ENCODE measurements around the gene RPL26.
"Not testable (repeated sequence)": the region's sequence is repeated elsewhere in the genome, so short reads cannot be mapped to it uniquely, and the experiment has no call there.

Gene RPL26

GRCh38 chr17:8401107-8401506 is 18.1 kb upstream of the RPL26 start:
- Histone ChIP-seq H3K4me3 (ENCODE audit: low read length) (no peak overlapping the region), H3K4me2 (ENCODE audit: low read depth, low read length) (no peak overlapping the region), H3K4me1 (ENCODE audit: low read length) (no peaks in the 10 kb centered on the region), H2AFZ (ENCODE audit: low read length) (no peak overlapping the region), H3F3A (ENCODE audit: insufficient read depth, low read length) (no peaks in the 10 kb centered on the region), H3K36me3 (replicated peaks; ENCODE audit: insufficient read depth, low read length) (no peaks in the 10 kb centered on the region), H3K27me3 (replicated peaks; ENCODE audit: insufficient read depth, low read length) (peaks cover 14% of the 10 kb centered on the region), H4K20me1 (ENCODE audit: insufficient read depth, low read length) (no peaks in the 10 kb centered on the region), H3K9ac (ENCODE audit: low read length) (no peak overlapping the region), H3K9me3 (replicated peaks; ENCODE audit: insufficient read depth, low read length) (no peaks in the 10 kb centered on the region), H3K9me2 (replicated peaks; ENCODE audit: insufficient read depth, low read length) (no peaks in the 10 kb centered on the region), H3K79me2 (ENCODE audit: low read length) (no peaks in the 10 kb centered on the region), H3K27ac (ENCODE audit: low read length) (no peak overlapping the region)
- TF ChIP-seq EZH2phosphoT487 (IDR thresholded peaks at IDR 0.05; ENCODE audit: low read length) (no peak), CTCF (IDR thresholded peaks at IDR 0.05; ENCODE audit: low read length) (no peak), EZH2 (optimal IDR thresholded peaks at IDR 0.05; ENCODE audit: low read depth, low read length) (no peak)
- no peak for DNase-seq

GRCh38 chr17:8398980-8399379 is 16.0 kb upstream of the RPL26 start:
- no peak for DNase-seq

GRCh38 chr17:8397636-8398035 is 14.6 kb upstream of the RPL26 start, which contains the start of gene RNF222:
RNF222 (minus strand) TSS chr17:8397827; CDS start chr17:8393461, 4,366 bp downstream.
- DNase-seq, result no peak
- H3K9me2 ChIP-seq (replicated peaks; ENCODE audit: insufficient read depth, low read length), result no peaks in the 10 kb centered on the region
- H3K4me2 ChIP-seq (ENCODE audit: low read depth, low read length), result no peak within 1 kb of the TSS
- no peaks in the 10 kb centered on the region for H3K36me3 ChIP-seq (replicated peaks; ENCODE audit: insufficient read depth, low read length)
- no peak within 1 kb of the TSS for H3K9ac ChIP-seq (ENCODE audit: low read length)
- 0 out of 2 replicates have a peak, but pooled peaks cover 7% of the 10 kb centered on the region for H3K4me1 ChIP-seq (ENCODE audit: low read length)
- H3K27me3 ChIP-seq (replicated peaks; ENCODE audit: insufficient read depth, low read length), result peaks cover 30% of the 10 kb centered on the region
- H3K27ac ChIP-seq (ENCODE audit: low read length), result no peak within 1 kb of the TSS
- no peaks in the 10 kb centered on the region for H3K9me3 ChIP-seq (replicated peaks; ENCODE audit: insufficient read depth, low read length)
- TF ChIP-seq EZH2 (optimal IDR thresholded peaks at IDR 0.05; ENCODE audit: low read depth, low read length), result no peak
- TF ChIP-seq EZH2phosphoT487 (IDR thresholded peaks at IDR 0.05; ENCODE audit: low read length), result no peak
- TF ChIP-seq CTCF (IDR thresholded peaks at IDR 0.05; ENCODE audit: low read length), result no peak
- no peaks in the 10 kb centered on the region for H3K79me2 ChIP-seq (ENCODE audit: low read length)
- H3K4me3 ChIP-seq (ENCODE audit: low read length), result no peak within 1 kb of the TSS
- no peaks in the 10 kb centered on the region for H3F3A ChIP-seq (ENCODE audit: insufficient read depth, low read length)
- H4K20me1 ChIP-seq (ENCODE audit: insufficient read depth, low read length), result no peaks in the 10 kb centered on the region
- no peak within 1 kb of the TSS for H2AFZ ChIP-seq (ENCODE audit: low read length)

More at GRCh38 chr17:8398980-8399379, 16.0 kb upstream of the RPL26 start:
- Histone ChIP-seq H2AFZ (ENCODE audit: low read length) (no peak overlapping the region), H3K9ac (ENCODE audit: low read length) (no peak overlapping the region), H3K27ac (ENCODE audit: low read length) (no peak overlapping the region), H3K4me3 (ENCODE audit: low read length) (no peak overlapping the region), H3K36me3 (replicated peaks; ENCODE audit: insufficient read depth, low read length) (no peaks in the 10 kb centered on the region), H3K79me2 (ENCODE audit: low read length) (no peaks in the 10 kb centered on the region), H3K27me3 (replicated peaks; ENCODE audit: insufficient read depth, low read length) (peaks cover 30% of the 10 kb centered on the region), H3K9me2 (replicated peaks; ENCODE audit: insufficient read depth, low read length) (no peaks in the 10 kb centered on the region), H3F3A (ENCODE audit: insufficient read depth, low read length) (no peaks in the 10 kb centered on the region), H3K9me3 (replicated peaks; ENCODE audit: insufficient read depth, low read length) (no peaks in the 10 kb centered on the region), H3K4me1 (ENCODE audit: low read length) (no peaks in the 10 kb centered on the region), H4K20me1 (ENCODE audit: insufficient read depth, low read length) (no peaks in the 10 kb centered on the region), H3K4me2 (ENCODE audit: low read depth, low read length) (no peak overlapping the region)
- no peak for TF ChIP-seq EZH2 (optimal IDR thresholded peaks at IDR 0.05; ENCODE audit: low read depth, low read length)

GRCh38 chr17:8394497-8394896 is 11.5 kb upstream of the RPL26 start:
- not testable (repeated sequence) for H3K4me1 ChIP-seq (ENCODE audit: low read length); H3K4me2 ChIP-seq (ENCODE audit: low read depth, low read length); H3K9me3 ChIP-seq (replicated peaks; ENCODE audit: insufficient read depth, low read length); H2AFZ ChIP-seq (ENCODE audit: low read length); H3K36me3 ChIP-seq (replicated peaks; ENCODE audit: insufficient read depth, low read length); H3K27ac ChIP-seq (ENCODE audit: low read length); DNase-seq; H4K20me1 ChIP-seq (ENCODE audit: insufficient read depth, low read length); H3K9me2 ChIP-seq (replicated peaks; ENCODE audit: insufficient read depth, low read length); H3K9ac ChIP-seq (ENCODE audit: low read length); H3K79me2 ChIP-seq (ENCODE audit: low read length); H3K4me3 ChIP-seq (ENCODE audit: low read length); H3F3A ChIP-seq (ENCODE audit: insufficient read depth, low read length)
- peaks cover 23% of the 10 kb centered on the region for H3K27me3 ChIP-seq (replicated peaks; ENCODE audit: insufficient read depth, low read length)
